ENCODE data around the gene SEC14L1. TPM values are rescaled to one million over a fixed set of nuclear protein-coding genes. Genes with fewer than 3 reads are reported as not detected.
"Not testable (repeated sequence)": the region's sequence is repeated elsewhere in the genome, so short reads cannot be mapped to it uniquely, and the experiment has no call there.

The SEC14L1 gene
- total and polyA plus RNA-seq, 2 experiments from 2014 or later, result 52.9 to 71.4 TPM

GRCh38 chr17:77253611-77254051 is 112.9 kb downstream of the SEC14L1 start:
- Histone ChIP-seq H3K36me3 (replicated peaks; ENCODE audit: insufficient read depth, low read depth) (no peaks in the 10 kb centered on the region), H3K4me3 (no peak overlapping the region), H3K4me1 (ENCODE audit: insufficient read depth) (peaks cover 23% of the 10 kb centered on the region), H3K9me3 (ENCODE audit: low read depth) (no peaks in the 10 kb centered on the region), H3K27me3 (no peaks in the 10 kb centered on the region), H3K9me2 (replicated peaks; ENCODE audit: insufficient read depth) (no peaks in the 10 kb centered on the region), H2AFZ (no peak overlapping the region), H4K20me1 (ENCODE audit: insufficient read depth, poor library complexity, severe bottlenecking) (no peaks in the 10 kb centered on the region), H3K4me2 (no peak overlapping the region), H3K79me2 (no peaks in the 10 kb centered on the region), H3K27ac (peak overlapping the region; percentile 9)
- TF ChIP-seq CTCF (IDR thresholded peaks at IDR 0.05; ENCODE audit: poor library complexity), result no peak
- TF ChIP-seq EZH2phosphoT487 (IDR thresholded peaks at IDR 0.05; ENCODE audit: low read depth, severe bottlenecking, unreplicated experiment), result no peak
- TF ChIP-seq EZH2 (IDR thresholded peaks at IDR 0.05; ENCODE audit: borderline replicate concordance), result no peak
- WGBS (ENCODE audit: low lambda C conversion rate, missing lambda C conversion rate), result 47% methylated on average over 11 of the region's 11 CpGs
- DNase-seq (ENCODE audit: low spot score), result peak; percentile 35

- Histone ChIP-seq H3K79me2 (no peaks in the 10 kb centered on the region), H3K36me3 (replicated peaks; ENCODE audit: insufficient read depth, low read depth) (no peaks in the 10 kb centered on the region), H3K4me3 (no peak overlapping the region), H3K9me2 (replicated peaks; ENCODE audit: insufficient read depth) (no peaks in the 10 kb centered on the region), H3K27me3 (no peaks in the 10 kb centered on the region), H3K4me1 (ENCODE audit: insufficient read depth) (peaks cover 23% of the 10 kb centered on the region), H3K9me3 (ENCODE audit: low read depth) (no peaks in the 10 kb centered on the region), H3K4me2 (peak overlapping the region; percentile 27), H4K20me1 (ENCODE audit: insufficient read depth, poor library complexity, severe bottlenecking) (no peaks in the 10 kb centered on the region), H2AFZ (peak overlapping the region; percentile 23), H3K27ac (peak overlapping the region; percentile 71)
- WGBS (ENCODE audit: low lambda C conversion rate, missing lambda C conversion rate), result 43% methylated on average over 25 of the region's 25 CpGs
- TF ChIP-seq EZH2phosphoT487 (IDR thresholded peaks at IDR 0.05; ENCODE audit: low read depth, severe bottlenecking, unreplicated experiment), result no peak
- TF ChIP-seq EZH2 (IDR thresholded peaks at IDR 0.05; ENCODE audit: borderline replicate concordance), result no peak
- TF ChIP-seq CTCF (IDR thresholded peaks at IDR 0.05; ENCODE audit: poor library complexity), result no peak
- DNase-seq (ENCODE audit: low spot score), result peak; percentile 74
Observed at GRCh38 chr17:77254951-77255825, 114.4 kb downstream of the SEC14L1 start.

GRCh38 chr17:77255970-77256369 is 115.2 kb downstream of the SEC14L1 start:
- H3K27me3 ChIP-seq; H3K27ac ChIP-seq; H3K36me3 ChIP-seq (replicated peaks; ENCODE audit: insufficient read depth, low read depth); H2AFZ ChIP-seq; H3K79me2 ChIP-seq; DNase-seq (ENCODE audit: low spot score); H3K4me3 ChIP-seq; H3K9me2 ChIP-seq (replicated peaks; ENCODE audit: insufficient read depth); H4K20me1 ChIP-seq (ENCODE audit: insufficient read depth, poor library complexity, severe bottlenecking); H3K9me3 ChIP-seq (ENCODE audit: low read depth); H3K4me2 ChIP-seq: not testable (repeated sequence)
- peaks cover 23% of the 10 kb centered on the region for H3K4me1 ChIP-seq (ENCODE audit: insufficient read depth)
- WGBS (ENCODE audit: low lambda C conversion rate, missing lambda C conversion rate), result 96% methylated on average over 14 of the region's 14 CpGs

- no peaks in the 10 kb centered on the region for H3K9me3 ChIP-seq (ENCODE audit: low read depth)
- no peaks in the 10 kb centered on the region for H3K79me2 ChIP-seq
- H3K27me3 ChIP-seq, result no peaks in the 10 kb centered on the region
- H3K4me1 ChIP-seq (ENCODE audit: insufficient read depth), result peaks cover 23% of the 10 kb centered on the region
- WGBS (ENCODE audit: low lambda C conversion rate, missing lambda C conversion rate), result 88% methylated on average over 2 of the region's 2 CpGs
- no peaks in the 10 kb centered on the region for H4K20me1 ChIP-seq (ENCODE audit: insufficient read depth, poor library complexity, severe bottlenecking)
- H2AFZ ChIP-seq, result no peak overlapping the region
- H3K36me3 ChIP-seq (replicated peaks; ENCODE audit: insufficient read depth, low read depth), result no peaks in the 10 kb centered on the region
- H3K9me2 ChIP-seq (replicated peaks; ENCODE audit: insufficient read depth), result no peaks in the 10 kb centered on the region
- H3K27ac ChIP-seq, result no peak overlapping the region
- no peak overlapping the region for H3K4me2 ChIP-seq
- DNase-seq (ENCODE audit: low spot score), result no peak
- TF ChIP-seq EZH2phosphoT487 (IDR thresholded peaks at IDR 0.05; ENCODE audit: low read depth, severe bottlenecking, unreplicated experiment) (no peak), EZH2 (IDR thresholded peaks at IDR 0.05; ENCODE audit: borderline replicate concordance) (no peak), CTCF (IDR thresholded peaks at IDR 0.05; ENCODE audit: poor library complexity) (no peak)
- H3K4me3 ChIP-seq, result no peak overlapping the region
Observed at GRCh38 chr17:77256710-77257109, 115.9 kb downstream of the SEC14L1 start.

Measured in hepatocyte (in vitro differentiated cells).